ENCODE data around the gene ZNF683.
"Not testable (repeated sequence)": the region's sequence is repeated elsewhere in the genome, so short reads cannot be mapped to it uniquely, and the experiment has no call there.

ZNF683 gene

DNA sequence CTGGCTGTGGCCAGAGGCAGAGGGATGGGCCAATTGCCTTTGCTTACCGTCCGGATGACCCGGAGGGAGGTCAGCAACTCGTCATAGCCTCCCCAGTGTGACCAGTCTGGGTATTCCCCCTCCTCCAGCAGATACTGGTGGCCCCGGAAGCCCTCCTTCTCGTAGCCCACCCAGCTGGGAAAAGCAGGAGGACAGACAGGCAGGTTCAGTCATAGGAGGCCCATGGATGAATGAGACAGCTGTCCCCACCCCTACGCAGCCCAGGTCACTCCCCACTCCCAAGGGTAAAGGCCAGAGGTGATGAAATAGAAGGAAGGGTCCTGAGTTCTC lies 35.4 kb downstream of the ZNF683 start:
- no peak for DNase-seq (ENCODE audit: low spot score)

GRCh38 chr1:26336477-26337205 lies 35.9 kb downstream of the ZNF683 start:
- peak; percentile 90 for DNase-seq (ENCODE audit: low spot score)

GRCh38 chr1:26335774-26336476 lies 36.6 kb downstream of the ZNF683 start:
- no peak for DNase-seq (ENCODE audit: low spot score)

DNA sequence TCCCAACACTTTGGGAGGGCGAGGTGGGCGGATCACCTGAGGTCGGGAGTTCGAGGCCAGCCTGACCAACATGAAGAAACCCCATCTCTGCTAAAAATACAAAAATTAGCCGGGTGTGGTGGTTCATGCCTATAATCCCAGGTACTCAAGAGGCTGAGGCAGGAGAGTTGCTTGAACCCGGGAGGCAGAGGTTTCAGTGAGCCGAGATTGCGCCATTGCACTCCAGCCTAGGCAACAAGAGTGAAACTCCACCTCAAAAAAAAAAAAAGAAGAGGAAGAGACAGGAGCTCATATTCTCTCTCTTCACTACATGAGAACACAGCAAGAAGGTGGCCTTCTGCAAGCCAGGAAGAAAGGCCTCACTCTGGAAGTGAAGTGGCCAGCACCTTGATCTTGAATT lies 39.2 kb downstream of the ZNF683 start:
- not testable (repeated sequence) for DNase-seq (ENCODE audit: low spot score)

DNA sequence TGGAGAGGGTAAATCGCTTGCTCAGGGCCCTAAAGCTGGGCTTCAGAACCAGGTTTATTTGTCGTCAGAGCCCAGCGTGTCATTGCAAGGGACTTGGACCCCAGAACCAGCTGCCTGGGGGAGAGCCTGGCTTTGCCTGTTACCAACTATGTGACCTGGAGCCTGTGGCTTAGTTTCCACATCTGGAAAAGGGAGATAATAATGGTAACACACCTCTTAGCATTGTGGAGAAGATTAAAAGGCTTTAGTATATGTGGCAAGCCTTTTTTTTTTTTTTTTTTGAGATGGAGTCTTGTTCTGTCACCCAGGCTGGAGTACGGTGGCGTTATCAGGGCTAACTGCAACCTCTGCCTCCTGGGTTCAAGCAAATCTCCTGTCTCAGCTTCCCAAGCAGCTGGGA lies 42.3 kb downstream of the ZNF683 start:
- DNase-seq (ENCODE audit: low spot score), result no peak

DNA sequence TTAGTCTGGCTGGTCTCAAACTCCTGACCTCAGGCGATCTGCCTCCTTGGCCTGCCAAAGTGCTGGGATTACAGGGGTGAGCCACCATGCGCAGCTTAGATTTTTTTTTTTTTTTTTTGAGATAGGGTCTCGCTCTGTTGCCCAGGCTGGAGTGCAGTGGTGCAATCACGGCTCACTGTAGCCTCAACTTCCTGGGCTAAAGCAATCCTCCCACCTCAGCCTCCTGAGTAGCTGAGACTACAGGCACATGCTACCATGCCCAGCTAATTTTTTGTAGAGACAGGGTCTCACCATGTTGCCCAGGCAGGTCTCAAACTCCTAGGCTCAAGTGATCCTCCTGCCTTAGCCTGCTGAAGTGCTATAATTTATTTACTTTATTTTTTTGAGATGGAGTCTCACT lies 43.2 kb downstream of the ZNF683 start:
- DNase-seq (ENCODE audit: low spot score), result not testable (repeated sequence)

GRCh38 chr1:26328597-26328996 lies 44.0 kb downstream of the ZNF683 start:
- no peak for DNase-seq (ENCODE audit: low spot score)

GRCh38 chr1:26327956-26328362 lies 44.6 kb downstream of the ZNF683 start:
- DNase-seq (ENCODE audit: low spot score), result no peak

- no peak for DNase-seq (ENCODE audit: low spot score)
Observed at GRCh38 chr1:26324550-26324949, 48.0 kb downstream of the ZNF683 start.

GRCh38 chr1:26323382-26323781 lies 49.2 kb downstream of the ZNF683 start:
- no peak for DNase-seq (ENCODE audit: low spot score)

DNA sequence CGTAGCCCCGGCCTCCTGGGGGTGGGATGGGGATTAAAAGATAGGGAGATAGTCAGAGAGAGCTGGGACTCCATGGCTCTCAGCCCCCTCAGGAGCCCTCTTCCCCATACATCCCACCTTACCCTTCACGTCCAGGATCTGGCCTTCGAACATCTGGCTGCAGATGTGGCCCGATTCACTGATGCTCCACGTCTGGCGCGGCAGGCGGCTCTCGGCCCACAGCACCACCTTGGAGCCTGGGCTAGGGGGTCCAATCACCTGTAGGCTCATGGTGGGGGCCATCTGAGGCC lies 50.6 kb downstream of the ZNF683 start:
- DNase-seq (ENCODE audit: low spot score), result no peak

DNA sequence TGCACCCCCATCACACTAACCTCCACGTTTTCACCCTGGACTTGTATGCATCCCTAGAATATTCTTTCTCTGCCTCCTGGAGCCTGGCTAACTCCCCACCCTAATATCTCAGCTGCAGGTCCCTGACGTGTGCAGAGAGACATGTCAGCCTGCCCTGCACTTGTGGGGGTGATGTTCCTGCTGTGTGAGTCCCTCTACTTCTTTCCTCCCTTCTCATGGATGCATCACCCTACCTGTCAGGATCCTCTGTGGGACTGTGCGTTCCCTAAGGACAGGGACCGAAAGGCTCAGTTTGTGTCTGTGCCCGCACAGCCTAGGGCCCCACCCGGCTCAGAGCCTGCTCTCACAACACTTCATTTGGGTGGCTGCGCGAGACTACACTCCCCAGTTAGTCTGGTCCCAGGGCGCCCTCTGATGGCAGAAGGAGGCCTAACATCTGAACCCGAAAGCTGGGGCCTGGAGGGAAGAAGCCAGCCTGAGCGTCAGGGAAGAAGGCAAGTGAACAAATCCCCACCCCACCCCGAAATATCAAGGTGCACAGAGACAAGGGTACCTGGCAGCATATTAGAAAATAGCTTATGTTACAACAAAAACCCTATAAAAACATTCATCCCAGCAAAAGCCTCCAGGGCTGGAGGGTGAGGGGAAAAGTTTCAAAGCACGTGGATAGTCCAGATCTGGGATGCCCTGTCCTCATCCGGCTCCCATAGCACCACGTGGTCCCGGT lies 51.1 kb downstream of the ZNF683 start:
- DNase-seq (ENCODE audit: low spot score), result peak; percentile 91

GRCh38 chr1:26320896-26321295 lies 51.7 kb downstream of the ZNF683 start:
- DNase-seq (ENCODE audit: low spot score), result no peak

DNA sequence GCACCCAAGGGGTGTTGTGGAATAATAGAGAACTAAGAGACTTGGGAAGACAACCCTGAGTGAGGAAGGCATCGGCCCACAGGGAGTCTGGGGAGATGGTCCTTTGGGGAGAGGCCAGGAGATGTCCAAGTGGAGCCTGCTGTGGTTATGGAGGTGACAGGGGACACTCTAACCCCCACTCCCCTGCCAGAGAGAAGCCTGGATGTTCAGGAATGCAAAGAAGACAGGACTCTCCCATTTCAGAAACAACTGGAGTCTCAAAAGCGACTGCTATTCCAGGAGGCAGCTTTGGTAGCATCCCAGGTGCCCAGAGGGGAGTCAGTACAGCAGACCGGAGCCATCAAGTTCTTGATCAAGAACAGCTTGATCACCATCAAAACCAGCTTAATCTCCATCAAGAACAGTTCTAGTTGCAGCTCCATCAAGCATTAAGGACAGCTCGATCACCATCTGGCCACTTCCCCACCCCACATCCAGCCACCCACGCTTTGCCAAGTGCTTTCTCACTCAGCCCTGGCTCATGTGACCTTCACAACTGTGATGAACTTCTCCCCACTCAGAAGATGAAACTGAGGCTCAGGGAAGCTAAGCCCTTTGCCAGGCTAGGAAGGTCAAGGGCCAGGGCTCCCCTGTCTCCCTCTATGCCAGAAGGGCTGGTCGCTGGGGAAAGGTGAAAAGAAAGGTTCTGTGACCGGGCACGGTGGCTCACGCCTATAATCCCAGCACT lies 54.0 kb downstream of the ZNF683 start:
- DNase-seq (ENCODE audit: low spot score), result peak; percentile 21

GRCh38 chr1:26317612-26318337 lies 54.8 kb downstream of the ZNF683 start, which contains the start of gene CD52:
Gene CD52, plus strand, starts transcription at chr1:26317958. Its CDS starts 60 bp downstream, at chr1:26318018.
- peak; percentile 90 for DNase-seq (ENCODE audit: low spot score)

DNA sequence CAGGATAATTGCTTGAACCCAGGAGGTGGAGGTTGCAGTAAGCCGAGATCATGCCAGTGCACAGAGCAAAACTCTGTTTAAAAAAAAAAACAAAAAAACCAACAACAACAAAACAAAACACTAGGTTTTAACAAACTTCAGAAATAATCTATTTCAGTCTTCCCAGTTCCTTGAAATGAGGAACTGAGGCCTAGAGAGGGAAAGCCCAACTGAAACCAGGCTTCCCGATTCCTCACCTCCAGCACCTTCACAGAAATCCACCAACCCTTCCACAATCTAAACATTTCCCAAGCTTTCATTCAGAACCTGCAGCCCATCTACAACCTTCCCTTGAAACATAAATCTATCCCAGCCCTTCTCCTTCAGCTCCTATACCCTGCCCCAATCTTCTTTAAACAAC lies 55.4 kb downstream of the ZNF683 start:
- DNase-seq (ENCODE audit: low spot score), result no peak

DNA sequence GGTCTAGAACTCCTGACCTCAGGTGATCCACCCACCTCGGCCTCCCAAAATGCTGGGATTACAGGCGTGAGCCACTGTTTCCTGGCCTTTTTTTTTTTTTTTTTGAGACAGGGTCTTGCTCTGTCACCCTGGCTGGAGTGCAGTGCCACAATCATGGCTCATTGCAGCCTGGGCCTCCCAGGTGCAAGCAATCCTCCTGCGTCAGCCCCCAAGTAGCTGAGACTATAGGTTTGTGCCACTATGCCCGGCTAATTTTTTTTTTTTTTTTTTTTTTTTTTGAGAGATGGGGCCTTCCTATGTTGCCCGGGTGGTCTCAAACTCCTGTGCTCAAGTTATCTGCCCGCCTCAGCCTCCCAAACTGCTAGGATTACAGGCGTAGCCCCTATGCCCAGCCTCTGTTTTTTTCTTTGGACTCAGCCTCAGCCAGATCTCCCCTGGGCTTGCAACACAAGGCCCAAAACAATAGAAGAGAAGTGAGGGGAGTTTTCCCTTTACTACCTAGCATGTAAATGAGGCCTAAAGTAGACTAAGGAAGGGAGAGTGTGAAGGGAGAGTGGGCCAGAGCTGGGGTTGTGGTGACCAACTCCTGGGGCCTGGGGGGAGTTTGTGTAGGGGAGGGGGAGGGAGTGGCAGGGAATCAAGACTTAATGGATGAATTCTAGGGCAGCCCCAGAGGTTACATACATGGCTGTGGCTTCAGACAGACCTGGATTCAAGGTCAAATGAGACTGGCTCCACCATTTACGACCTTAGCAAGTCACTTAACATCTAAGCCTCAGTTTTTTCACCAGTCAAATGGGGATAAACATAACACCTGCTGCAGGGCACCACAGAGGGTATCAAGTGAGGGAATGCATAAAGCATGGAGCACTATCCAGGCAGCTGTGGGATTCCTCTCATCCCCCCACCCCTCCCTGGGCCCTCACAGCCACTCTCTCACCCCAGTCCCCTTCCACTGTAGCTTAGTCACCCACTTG lies 56.4 kb downstream of the ZNF683 start:
- no peak for DNase-seq (ENCODE audit: low spot score)

- DNase-seq (ENCODE audit: low spot score), result no peak
Observed at GRCh38 chr1:26314501-26314900, 58.0 kb downstream of the ZNF683 start.

Measured in CD4-positive, alpha-beta T cell treated with Interleukin-6 at 100 ng/mL for 8 hours (primary cell).